Memory B cell (primary cell): ENCODE measurements around the gene DNAJB6.

Experiments
- ATAC-seq: fragments of 150-1000 bp; cut with Tn5 transposase; 2 replicates; pipeline ENCODE4 v1.10.0; 2021; ENCODE audit warnings: low read depth, mild to moderate bottlenecking, moderate library complexity
- DNase-seq, 2 donors: peaks; one replicate each; pipeline ENCODE4 v3.0.0; 2022; ENCODE audit warnings: low spot score in 2 of 2
- H3K27ac Mint-ChIP-seq: one replicate; pipeline ENCODE4 v1.8.0; 2022; ENCODE audit warnings: mild to moderate bottlenecking, moderate library complexity, mixed read lengths
- H3K27me3 Mint-ChIP-seq: one replicate; pipeline ENCODE4 v1.8.0; 2022; ENCODE audit warnings: mixed read lengths
- H3K36me3 Mint-ChIP-seq: one replicate; pipeline ENCODE4 v1.8.0; 2022; ENCODE audit warnings: mild to moderate bottlenecking, mixed read lengths
- H3K4me1 Mint-ChIP-seq: one replicate; pipeline ENCODE4 v1.8.0; 2022; ENCODE audit warnings: mixed read lengths
- H3K4me3 Mint-ChIP-seq: one replicate; pipeline ENCODE4 v1.8.0; 2022; ENCODE audit warnings: mild to moderate bottlenecking, moderate library complexity, mixed read lengths
- H3K9me3 Mint-ChIP-seq: one replicate; pipeline ENCODE4 v1.8.0; 2022; ENCODE audit warnings: mixed read lengths

The DNAJB6 gene

GRCh38 chr7:157432541-157432956, 95.7 kb downstream of the DNAJB6 start:
- Mint-ChIP-seq H3K9me3 (peaks cover 3% of the 10 kb centered on the region), H3K4me3 (peak overlapping the region; percentile 34), H3K27ac (no peak overlapping the region), H3K4me1 (peaks cover 15% of the 10 kb centered on the region), H3K36me3 (peaks cover 4% of the 10 kb centered on the region), H3K27me3 (peaks cover 12% of the 10 kb centered on the region)
- no peak for ATAC-seq
- no peak for DNase-seq

GRCh38 chr7:157432957-157433576, 96.3 kb downstream of the DNAJB6 start:
- H3K36me3 Mint-ChIP-seq: peaks cover 4% of the 10 kb centered on the region
- peak overlapping the region; percentile 4 for H3K4me3 Mint-ChIP-seq
- peak in 1 of 2 donors; percentile 24 for DNase-seq
- H3K4me1 Mint-ChIP-seq: peaks cover 15% of the 10 kb centered on the region
- no peak for ATAC-seq
- H3K27me3 Mint-ChIP-seq: peaks cover 12% of the 10 kb centered on the region
- H3K9me3 Mint-ChIP-seq: peaks cover 3% of the 10 kb centered on the region
- H3K27ac Mint-ChIP-seq: no peak overlapping the region

GRCh38 chr7:157433628-157434027, 96.8 kb downstream of the DNAJB6 start:
- no peak overlapping the region for H3K4me3 Mint-ChIP-seq
- ATAC-seq: no peak
- no peak for DNase-seq
- peaks cover 12% of the 10 kb centered on the region for H3K27me3 Mint-ChIP-seq
- H3K9me3 Mint-ChIP-seq: peaks cover 3% of the 10 kb centered on the region
- H3K4me1 Mint-ChIP-seq: peaks cover 15% of the 10 kb centered on the region
- H3K27ac Mint-ChIP-seq: no peak overlapping the region
- H3K36me3 Mint-ChIP-seq: peaks cover 4% of the 10 kb centered on the region

GRCh38 chr7:157434231-157434630, 97.4 kb downstream of the DNAJB6 start:
- H3K4me3 Mint-ChIP-seq: no peak overlapping the region
- H3K36me3 Mint-ChIP-seq: peaks cover 4% of the 10 kb centered on the region
- peaks cover 15% of the 10 kb centered on the region for H3K4me1 Mint-ChIP-seq
- no peak for ATAC-seq
- no peak for DNase-seq
- H3K27me3 Mint-ChIP-seq: peaks cover 11% of the 10 kb centered on the region
- H3K9me3 Mint-ChIP-seq: peaks cover 3% of the 10 kb centered on the region
- H3K27ac Mint-ChIP-seq: no peak overlapping the region

GRCh38 chr7:157434701-157435100, 97.9 kb downstream of the DNAJB6 start:
- H3K4me3 Mint-ChIP-seq: no peak overlapping the region
- peaks cover 15% of the 10 kb centered on the region for H3K4me1 Mint-ChIP-seq
- no peak for DNase-seq
- peaks cover 16% of the 10 kb centered on the region for H3K27me3 Mint-ChIP-seq
- peaks cover 6% of the 10 kb centered on the region for H3K36me3 Mint-ChIP-seq
- no peak overlapping the region for H3K27ac Mint-ChIP-seq
- ATAC-seq: no peak
- peaks cover 8% of the 10 kb centered on the region for H3K9me3 Mint-ChIP-seq

GRCh38 chr7:157436076-157436475, 99.3 kb downstream of the DNAJB6 start:
- DNase-seq: no peak
- H3K4me1 Mint-ChIP-seq: peaks cover 11% of the 10 kb centered on the region
- H3K27ac Mint-ChIP-seq: no peak overlapping the region

GRCh38 chr7:157436763-157437480, 100.1 kb downstream of the DNAJB6 start:
- Mint-ChIP-seq H3K4me3 (no peak overlapping the region), H3K4me1 (peaks cover 11% of the 10 kb centered on the region), H3K36me3 (peaks cover 3% of the 10 kb centered on the region), H3K9me3 (peaks cover 12% of the 10 kb centered on the region), H3K27me3 (peaks cover 16% of the 10 kb centered on the region), H3K27ac (no peak overlapping the region)
- DNase-seq: no peak
- ATAC-seq: no peak

More at GRCh38 chr7:157436076-157436475, 99.3 kb downstream of the DNAJB6 start:
- ATAC-seq: no peak
- Mint-ChIP-seq H3K4me3 (no peak overlapping the region), H3K9me3 (peaks cover 12% of the 10 kb centered on the region), H3K36me3 (peaks cover 3% of the 10 kb centered on the region), H3K27me3 (peaks cover 16% of the 10 kb centered on the region)

GRCh38 chr7:157437519-157438061, 100.8 kb downstream of the DNAJB6 start:
- Mint-ChIP-seq H3K4me3 (no peak overlapping the region), H3K27ac (no peak overlapping the region), H3K4me1 (peaks cover 8% of the 10 kb centered on the region), H3K9me3 (peaks cover 12% of the 10 kb centered on the region), H3K27me3 (peaks cover 14% of the 10 kb centered on the region), H3K36me3 (peaks cover 3% of the 10 kb centered on the region)
- ATAC-seq (no peak), DNase-seq (no peak)

- Mint-ChIP-seq H3K9me3 (peaks cover 12% of the 10 kb centered on the region), H3K36me3 (peaks cover 3% of the 10 kb centered on the region), H3K4me3 (no peak overlapping the region), H3K27ac (no peak overlapping the region), H3K27me3 (peaks cover 13% of the 10 kb centered on the region), H3K4me1 (peaks cover 4% of the 10 kb centered on the region)
- ATAC-seq (no peak), DNase-seq (no peak)
Observed at GRCh38 chr7:157438121-157439025, 101.6 kb downstream of the DNAJB6 start.

- Mint-ChIP-seq H3K4me1 (no peaks in the 10 kb centered on the region), H3K27ac (no peak overlapping the region), H3K36me3 (peaks cover 3% of the 10 kb centered on the region), H3K9me3 (peaks cover 10% of the 10 kb centered on the region), H3K27me3 (peaks cover 13% of the 10 kb centered on the region), H3K4me3 (no peak overlapping the region)
- DNase-seq: no peak
- ATAC-seq: no peak
Observed at GRCh38 chr7:157439149-157439548, 102.3 kb downstream of the DNAJB6 start.

GRCh38 chr7:157439761-157440160, 103.0 kb downstream of the DNAJB6 start:
- ATAC-seq (no peak), DNase-seq (no peak)
- Mint-ChIP-seq H3K4me3 (no peak overlapping the region), H3K9me3 (peaks cover 10% of the 10 kb centered on the region), H3K27ac (no peak overlapping the region), H3K27me3 (peaks cover 13% of the 10 kb centered on the region), H3K4me1 (no peaks in the 10 kb centered on the region), H3K36me3 (peaks cover 3% of the 10 kb centered on the region)

GRCh38 chr7:157440346-157441022, 103.7 kb downstream of the DNAJB6 start:
- Mint-ChIP-seq H3K27ac (no peak overlapping the region), H3K27me3 (peaks cover 13% of the 10 kb centered on the region), H3K4me1 (no peaks in the 10 kb centered on the region), H3K9me3 (peaks cover 10% of the 10 kb centered on the region), H3K36me3 (peaks cover 3% of the 10 kb centered on the region), H3K4me3 (no peak overlapping the region)
- no peak for DNase-seq
- no peak for ATAC-seq

GRCh38 chr7:157441023-157441399, 104.2 kb downstream of the DNAJB6 start:
- Mint-ChIP-seq H3K4me3 (no peak overlapping the region), H3K36me3 (peaks cover 3% of the 10 kb centered on the region), H3K9me3 (peaks cover 10% of the 10 kb centered on the region), H3K27me3 (peaks cover 13% of the 10 kb centered on the region), H3K27ac (no peak overlapping the region), H3K4me1 (no peaks in the 10 kb centered on the region)
- ATAC-seq (no peak), DNase-seq (no peak)
